Prostate gland (tissue), 2 donors: Measurements from ENCODE around the gene TFCP2. TPM values are rescaled to one million over a fixed set of nuclear protein-coding genes. Genes with fewer than 3 reads are reported as not detected.

ENCODE experiments used
- DNase-seq: peaks from one replicate; pipeline ENCODE4 v3.0.0-alpha.2; 2019; ENCODE audit warnings: low spot score
- H3K27ac ChIP-seq, 2 donors: fragments of 200-600 bp; sonication (generic); 2 replicates each; pipeline ENCODE4 v1.5.1; 2017 to 2019
- H3K27me3 ChIP-seq: fragments of 200-600 bp; sonication (generic); replicated peaks from 2 replicates; pipeline ENCODE4 v1.5.1; 2019; ENCODE audit not compliant: insufficient read depth
- H3K36me3 ChIP-seq, 2 donors: fragments of 200-600 bp; sonication (generic); 1 replicate in 1 of 2; 2 replicates in 1 of 2; pipeline versions ENCODE4 v1.5.1 to v1.8.1; 2017 to 2019
- H3K4me1 ChIP-seq: fragments of 200-600 bp; sonication (generic); replicated peaks from 2 replicates; pipeline ENCODE4 v1.5.1; 2019
- H3K4me3 ChIP-seq, 2 donors: fragments of 200-600 bp; sonication (generic); 2 replicates each; pipeline ENCODE4 v1.5.1; 2017 to 2019
- H3K9me3 ChIP-seq: fragments of 200-600 bp; sonication (generic); 2 replicates; pipeline ENCODE4 v1.5.1; 2017
- POLR2A ChIP-seq: fragments of 450-650 bp; IDR thresholded peaks from one replicate; pipeline ENCODE4 v1.6.1; 2016; ENCODE audit warnings: antibody characterized with exemption, mild to moderate bottlenecking
- POLR2AphosphoS5 ChIP-seq: sonication (generic); formaldehyde crosslinking; IDR thresholded peaks from one replicate; pipeline ENCODE4 v1.6.1; 2017; ENCODE audit warnings: antibody characterized with exemption
- WGBS: methylation state at CpG from one replicate; pipeline ENCODE4 v1.1.5; 2018; 5-methylcytosine and 5-hydroxymethylcytosine counted together
- intact Hi-C: fragments of 100-400 bp; cut with DNase I; formaldehyde crosslinking; loops from one replicate; pipeline ENCODE4 v1.14.2; 2022
- total RNA-seq, 2 donors: library from RNA; depleted of rRNA; stranded (reverse); fragments of >200 nt; gene quantifications; one replicate each; pipeline ENCODE4 v1.1.0, GENCODE V29; 2016
- TF ChIP-seq, protein P1 (sequence below), 4 experiments: fragments of 200-600 bp in 2 of 4; fragments of 450-650 bp in 2 of 4; sonication (generic) in 2 of 4; IDR thresholded peaks; 1 replicate in 3 of 4; 2 replicates in 1 of 4; pipeline ENCODE4 v1.5.1; 2016 to 2019; ENCODE audit warnings: antibody characterized with exemption in 4 of 4, mild to moderate bottlenecking in 2 of 4, moderate library complexity in 2 of 4

TFCP2 gene
- total RNA-seq, 2 donors from 2014 or later: 11.5 to 21.0 TPM

GRCh38 chr12:51200806-51201205 is 27.9 kb upstream of the TFCP2 start:
- TF ChIP-seq, protein P1, sequence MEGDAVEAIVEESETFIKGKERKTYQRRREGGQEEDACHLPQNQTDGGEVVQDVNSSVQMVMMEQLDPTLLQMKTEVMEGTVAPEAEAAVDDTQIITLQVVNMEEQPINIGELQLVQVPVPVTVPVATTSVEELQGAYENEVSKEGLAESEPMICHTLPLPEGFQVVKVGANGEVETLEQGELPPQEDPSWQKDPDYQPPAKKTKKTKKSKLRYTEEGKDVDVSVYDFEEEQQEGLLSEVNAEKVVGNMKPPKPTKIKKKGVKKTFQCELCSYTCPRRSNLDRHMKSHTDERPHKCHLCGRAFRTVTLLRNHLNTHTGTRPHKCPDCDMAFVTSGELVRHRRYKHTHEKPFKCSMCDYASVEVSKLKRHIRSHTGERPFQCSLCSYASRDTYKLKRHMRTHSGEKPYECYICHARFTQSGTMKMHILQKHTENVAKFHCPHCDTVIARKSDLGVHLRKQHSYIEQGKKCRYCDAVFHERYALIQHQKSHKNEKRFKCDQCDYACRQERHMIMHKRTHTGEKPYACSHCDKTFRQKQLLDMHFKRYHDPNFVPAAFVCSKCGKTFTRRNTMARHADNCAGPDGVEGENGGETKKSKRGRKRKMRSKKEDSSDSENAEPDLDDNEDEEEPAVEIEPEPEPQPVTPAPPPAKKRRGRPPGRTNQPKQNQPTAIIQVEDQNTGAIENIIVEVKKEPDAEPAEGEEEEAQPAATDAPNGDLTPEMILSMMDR (IDR thresholded peaks at IDR 0.05): no peak
- TF ChIP-seq POLR2AphosphoS5 (no peak), POLR2A (no peak)
- no peak for DNase-seq
- H3K36me3 ChIP-seq: no peaks in the 10 kb centered on the region

GRCh38 chr12:51200156-51200555 is 27.2 kb upstream of the TFCP2 start:
- Histone ChIP-seq H3K36me3 (no peaks in the 10 kb centered on the region), H3K27ac (no peak overlapping the region), H3K4me3 (no peak overlapping the region), H3K4me1 (no peaks in the 10 kb centered on the region), H3K27me3 (no peaks in the 10 kb centered on the region), H3K9me3 (no peaks in the 10 kb centered on the region)
- intact Hi-C loops: no loop called here
- 91% methylated on average over 7 of the region's 7 CpGs for WGBS
- DNase-seq: no peak
- TF ChIP-seq POLR2AphosphoS5 (no peak), POLR2A (no peak)
- TF ChIP-seq, protein P1 (IDR thresholded peaks at IDR 0.05): no peak

More at GRCh38 chr12:51200806-51201205, 27.9 kb upstream of the TFCP2 start:
- no peaks in the 10 kb centered on the region for H3K27me3 ChIP-seq
- H3K9me3 ChIP-seq: no peaks in the 10 kb centered on the region
- no peaks in the 10 kb centered on the region for H3K4me1 ChIP-seq
- H3K27ac ChIP-seq: no peak overlapping the region
- intact Hi-C loops: no loop called here
- H3K4me3 ChIP-seq: no peak overlapping the region
- 93% methylated on average over 9 of the region's 9 CpGs for WGBS

DNA sequence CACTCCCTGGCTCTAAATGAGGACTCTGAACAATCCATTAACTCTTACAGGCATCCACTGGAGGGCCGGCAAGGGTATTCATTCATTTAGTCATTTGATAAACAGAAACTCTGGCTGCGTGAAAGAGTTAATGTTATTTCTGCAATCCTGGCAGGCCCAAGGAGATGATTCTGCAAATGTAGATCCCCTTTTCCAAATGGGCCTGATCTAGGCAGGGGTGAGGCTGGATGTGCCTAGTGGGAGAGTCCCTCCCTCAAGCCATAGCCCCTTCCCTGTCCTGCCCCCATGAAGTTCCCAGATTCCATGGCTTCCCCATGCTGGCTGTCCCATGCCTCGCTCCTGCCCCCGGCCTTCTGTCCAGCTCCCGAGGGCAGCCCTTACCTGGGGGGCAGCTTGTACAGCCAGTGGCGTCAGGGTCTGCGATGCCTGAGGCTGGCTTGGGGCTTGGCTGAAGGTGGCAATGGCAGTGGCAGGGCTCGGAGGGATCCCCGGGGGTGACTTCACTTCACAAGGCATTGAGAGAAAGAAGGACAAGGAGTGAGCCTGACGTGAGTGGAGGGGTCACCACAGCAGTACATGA is 26.5 kb upstream of the TFCP2 start:
- no peaks in the 10 kb centered on the region for H3K36me3 ChIP-seq
- no peaks in the 10 kb centered on the region for H3K9me3 ChIP-seq
- no peak for DNase-seq
- WGBS: 89% methylated on average over 10 of the region's 10 CpGs
- H3K4me1 ChIP-seq: no peaks in the 10 kb centered on the region
- intact Hi-C loops: no loop called here
- TF ChIP-seq POLR2A (no peak), POLR2AphosphoS5 (no peak)
- TF ChIP-seq, protein P1 (IDR thresholded peaks at IDR 0.05): no peak
- no peaks in the 10 kb centered on the region for H3K27me3 ChIP-seq
- H3K27ac ChIP-seq: no peak overlapping the region
- no peak overlapping the region for H3K4me3 ChIP-seq

- intact Hi-C loops: no loop called here
- Histone ChIP-seq H3K36me3 (no peaks in the 10 kb centered on the region), H3K27ac (no peak overlapping the region), H3K4me3 (no peak overlapping the region), H3K27me3 (no peaks in the 10 kb centered on the region), H3K4me1 (no peaks in the 10 kb centered on the region), H3K9me3 (no peaks in the 10 kb centered on the region)
- no peak for TF ChIP-seq POLR2AphosphoS5
- TF ChIP-seq POLR2A: no peak
- TF ChIP-seq, protein P1 (IDR thresholded peaks at IDR 0.05): no peak
- no peak for DNase-seq
- WGBS: 74% methylated on average over 16 of the region's 16 CpGs
These were observed 25.8 kb upstream of the TFCP2 start for GRCh38 chr12:51198568-51199365.
